Activated B cell treated with CpG ODN at 0.5 μM for 24 hours (primary cell): ENCODE data around the gene ANKRD33. TPM values are rescaled to one million over a fixed set of nuclear protein-coding genes. Genes with fewer than 3 reads are reported as not detected.
A peak's percentile ranks its signal among the peaks of the same experiment; 100 is the strongest.
"Not testable (repeated sequence)": the region's sequence is repeated elsewhere in the genome, so short reads cannot be mapped to it uniquely, and the experiment has no call there.

Experiments
- ATAC-seq: fragments of 200-7000 bp; cut with Tn5 transposase; one replicate; pipeline ENCODE4 v1.10.0; 2021; ENCODE audit warnings: low read depth, mild to moderate bottlenecking, moderate library complexity
- CTCF ChIA-PET: fragments of 350-600 bp; sonication (Branson Sonifier 250); formaldehyde crosslinking; loops from one replicate; lab custom pipeline; 2021; ENCODE audit warnings: antibody characterized with exemption; lab: Charles Lee
- POLR2A ChIA-PET: fragments of 350-600 bp; sonication (Branson Sonifier 250); formaldehyde crosslinking; loops from one replicate; lab custom pipeline; 2021; ENCODE audit warnings: antibody characterized with exemption; lab: Charles Lee
- DNase-seq: peaks from one replicate; pipeline ENCODE4 v3.0.0; 2022
- H3K27ac Mint-ChIP-seq: one replicate; pipeline ENCODE4 v1.8.0; 2020; ENCODE audit warnings: mixed read lengths
- H3K27me3 Mint-ChIP-seq: one replicate; pipeline ENCODE4 v1.8.0; 2021; ENCODE audit warnings: mixed read lengths
- H3K36me3 Mint-ChIP-seq: one replicate; pipeline ENCODE4 v1.8.0; 2021; ENCODE audit warnings: low read depth, mixed read lengths
- H3K4me1 Mint-ChIP-seq: one replicate; pipeline ENCODE4 v1.8.0; 2021; ENCODE audit warnings: mixed read lengths
- H3K4me3 Mint-ChIP-seq: one replicate; pipeline ENCODE4 v1.8.0; 2020; ENCODE audit warnings: mild to moderate bottlenecking, mixed read lengths
- H3K9me3 Mint-ChIP-seq: one replicate; pipeline ENCODE4 v1.8.0; 2020; ENCODE audit warnings: mixed read lengths
- CTCF ChIP-seq: fragments of 200-600 bp; IDR thresholded peaks from one replicate; pipeline ENCODE4 v1.8.0; 2022; ENCODE audit warnings: antibody characterized with exemption, mild to moderate bottlenecking
- intact Hi-C: fragments of 100-400 bp; cut with micrococcal nuclease; formaldehyde crosslinking; loops from one replicate; pipeline ENCODE4 v1.15.1; 2024
- total RNA-seq: library from RNA; stranded (reverse); gene quantifications from 2 replicates; pipeline ENCODE4 v1.2.3, GENCODE V29; 2022

The ANKRD33 gene
- total RNA-seq, 1 donor from 2014 or later: not detected

GRCh38 chr12:51883295-51883694 is 4.6 kb upstream of the ANKRD33 start:
- CTCF ChIA-PET: interaction anchor here (0.8 kb wide), 1 partner anchor 8 kb away, joined by 3 read pairs; no protein-coding TSS in a partner anchor
- intact Hi-C loops: no loop called here
- Mint-ChIP-seq H3K27me3 (peaks cover 5% of the 10 kb centered on the region), H3K27ac (no peak overlapping the region), H3K4me3 (no peak overlapping the region), H3K4me1 (peaks cover 11% of the 10 kb centered on the region), H3K9me3 (peaks cover 3% of the 10 kb centered on the region), H3K36me3 (no peaks in the 10 kb centered on the region)
- ATAC-seq (no peak), DNase-seq (no peak)
- POLR2A ChIA-PET: no interaction called here
- TF ChIP-seq CTCF: no peak

- ChIA-PET POLR2A (no interaction called here), CTCF (no interaction called here)
- Mint-ChIP-seq H3K27me3 (peaks cover 4% of the 10 kb centered on the region), H3K4me1 (peaks cover 11% of the 10 kb centered on the region), H3K36me3 (no peaks in the 10 kb centered on the region), H3K9me3 (peaks cover 3% of the 10 kb centered on the region), H3K4me3 (no peak overlapping the region), H3K27ac (no peak overlapping the region)
- no peak for TF ChIP-seq CTCF
- intact Hi-C loops: no loop called here
- DNase-seq (no peak), ATAC-seq (no peak)
Observed at GRCh38 chr12:51883998-51884675, 3.8 kb upstream of the ANKRD33 start.

- Mint-ChIP-seq H3K27ac (no peak overlapping the region), H3K36me3 (no peaks in the 10 kb centered on the region), H3K4me1 (peaks cover 11% of the 10 kb centered on the region), H3K27me3 (peaks cover 2% of the 10 kb centered on the region), H3K9me3 (peaks cover 3% of the 10 kb centered on the region), H3K4me3 (no peak overlapping the region)
- DNase-seq (no peak), ATAC-seq (no peak)
- no peak for TF ChIP-seq CTCF
- CTCF ChIA-PET: no interaction called here
- POLR2A ChIA-PET: no interaction called here
- intact Hi-C loops: loop anchor here (5.0 kb wide), 1 partner anchor 38 kb away; no protein-coding TSS in a partner anchor
Observed at GRCh38 chr12:51884676-51885229, 3.1 kb upstream of the ANKRD33 start.

GRCh38 chr12:51885294-51886020 is 2.4 kb upstream of the ANKRD33 start:
- H3K27ac Mint-ChIP-seq: peak overlapping the region; percentile 74
- intact Hi-C loops: loop anchor here (5.0 kb wide), 1 partner anchor 37 kb away; no protein-coding TSS in a partner anchor
- H3K27me3 Mint-ChIP-seq, DNase-seq, H3K9me3 Mint-ChIP-seq, H3K36me3 Mint-ChIP-seq, ATAC-seq: not testable (repeated sequence)
- H3K4me3 Mint-ChIP-seq: peak overlapping the region; percentile 51
- POLR2A ChIA-PET: interaction anchor here (0.7 to 1.8 kb wide), 2 partner anchors 21 to 121 kb away, joined by 3 to 5 read pairs; partner anchors contain the start of gene TAMALIN
- H3K4me1 Mint-ChIP-seq: peaks cover 11% of the 10 kb centered on the region
- CTCF ChIA-PET: interaction anchor here (1.0 kb wide), 1 partner anchor 95 kb away, joined by 3 read pairs; no protein-coding TSS in a partner anchor

- peak; percentile 94 for ATAC-seq
- POLR2A ChIA-PET: interaction anchor here (0.7 to 1.8 kb wide), 2 partner anchors 22 to 120 kb away, joined by 3 to 5 read pairs; partner anchors contain the start of gene TAMALIN
- no peak for DNase-seq
- CTCF ChIA-PET: interaction anchor here (1.0 kb wide), 1 partner anchor 95 kb away, joined by 3 read pairs; no protein-coding TSS in a partner anchor
- H3K36me3 Mint-ChIP-seq: no peaks in the 10 kb centered on the region
- intact Hi-C loops: loop anchor here (5.0 kb wide), 1 partner anchor 36 kb away; no protein-coding TSS in a partner anchor
- H3K4me3 Mint-ChIP-seq: peak overlapping the region; percentile 51
- H3K27ac Mint-ChIP-seq: peak overlapping the region; percentile 74
- peaks cover 11% of the 10 kb centered on the region for H3K4me1 Mint-ChIP-seq
- TF ChIP-seq CTCF: no peak
- H3K9me3 Mint-ChIP-seq: peaks cover 3% of the 10 kb centered on the region
- H3K27me3 Mint-ChIP-seq: no peaks in the 10 kb centered on the region
Observed at GRCh38 chr12:51886021-51886710, 1.7 kb upstream of the ANKRD33 start.
